CMK (cell line): ENCODE data around the gene EDN2.
A peak's percentile ranks its signal among the peaks of the same experiment; 100 is the strongest.

Experiments
- DNase-seq: peaks from one replicate; pipeline ENCODE4 v3.0.0-alpha.2; 2010; ENCODE audit warnings: low read depth

EDN2 gene

GRCh38 chr1:41517062-41517438 is 32.6 kb upstream of the EDN2 start:
- no peak for DNase-seq

- DNase-seq: peak; percentile 59
These were observed 31.9 kb upstream of the EDN2 start for GRCh38 chr1:41516168-41517061.

GRCh38 chr1:41515778-41516167 is 31.3 kb upstream of the EDN2 start:
- DNase-seq: no peak

GRCh38 chr1:41515131-41515678 is 30.7 kb upstream of the EDN2 start:
- DNase-seq: no peak

- no peak for DNase-seq
These were observed 29.9 kb upstream of the EDN2 start for GRCh38 chr1:41514381-41514780.

GRCh38 chr1:41513383-41513735 is 28.9 kb upstream of the EDN2 start:
- no peak for DNase-seq

- DNase-seq: no peak
These were observed 28.4 kb upstream of the EDN2 start for GRCh38 chr1:41512701-41513382.

GRCh38 chr1:41511239-41511540 is 26.7 kb upstream of the EDN2 start:
- no peak for DNase-seq

GRCh38 chr1:41510531-41511238 is 26.2 kb upstream of the EDN2 start:
- no peak for DNase-seq

- DNase-seq: no peak
These were observed 24.8 kb upstream of the EDN2 start for GRCh38 chr1:41509270-41509671.

GRCh38 chr1:41508290-41508689 is 23.8 kb upstream of the EDN2 start:
- DNase-seq: no peak

- DNase-seq: no peak
These were observed 23.4 kb upstream of the EDN2 start for GRCh38 chr1:41507836-41508235.

- no peak for DNase-seq
These were observed 22.7 kb upstream of the EDN2 start for GRCh38 chr1:41507110-41507720.

- no peak for DNase-seq
These were observed 19.9 kb upstream of the EDN2 start for GRCh38 chr1:41504114-41505035.

- DNase-seq: no peak
These were observed 19.1 kb upstream of the EDN2 start for GRCh38 chr1:41503538-41504113.

GRCh38 chr1:41502912-41503311 is 18.4 kb upstream of the EDN2 start:
- DNase-seq: no peak

GRCh38 chr1:41501581-41501980 is 17.1 kb upstream of the EDN2 start:
- DNase-seq: no peak

- no peak for DNase-seq
These were observed 16.5 kb upstream of the EDN2 start for GRCh38 chr1:41500781-41501518.

GRCh38 chr1:41500378-41500777 is 15.9 kb upstream of the EDN2 start:
- DNase-seq: no peak

- no peak for DNase-seq
These were observed 15.1 kb upstream of the EDN2 start for GRCh38 chr1:41499591-41499990.
